GM21576 (cell line): ENCODE results near the gene PPP1R10.
"Not testable (repeated sequence)": the region's sequence is repeated elsewhere in the genome, so short reads cannot be mapped to it uniquely, and the experiment has no call there.

ENCODE experiments used
- ATAC-seq: cut with Tn5 transposase; IDR thresholded peaks from one replicate; pipeline ENCODE4 v1.9.1; 2021; ENCODE audit warnings: mild to moderate bottlenecking, moderate library complexity; ENCODE audit not compliant: unreplicated experiment

PPP1R10 gene

DNA sequence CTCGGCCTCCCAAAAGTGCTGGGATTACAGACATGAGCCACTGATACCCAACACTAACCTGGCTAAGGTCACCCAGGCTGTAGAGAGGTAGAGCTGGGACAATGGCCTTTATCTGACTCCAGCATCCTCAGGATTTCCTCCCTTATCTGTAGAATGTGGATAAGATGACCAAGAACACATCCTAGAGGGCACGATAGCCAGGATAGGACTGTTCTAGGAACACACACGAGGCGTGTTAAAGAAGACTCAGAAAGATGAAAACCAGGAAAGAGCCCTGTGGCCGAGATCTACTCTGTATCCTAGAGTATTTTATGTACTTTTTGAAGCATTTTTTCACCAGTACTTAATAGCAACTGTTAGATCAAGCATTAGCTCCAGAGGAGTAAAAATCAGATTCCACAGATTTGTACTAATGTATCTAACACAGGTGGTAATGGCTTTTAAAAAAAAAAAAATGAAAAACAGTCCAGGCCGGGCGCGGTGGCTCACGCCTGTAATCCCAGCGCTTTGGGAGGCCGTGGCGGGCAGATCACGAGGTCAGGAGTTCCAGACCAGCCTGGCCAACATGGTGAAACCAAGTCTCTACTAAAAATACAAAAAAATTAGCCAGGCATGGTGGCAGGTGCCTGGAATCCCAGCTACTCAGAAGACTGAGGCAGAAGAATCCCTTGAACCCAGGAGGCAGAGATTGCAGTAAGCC, 17.3 kb downstream of the PPP1R10 start:
- no peak for ATAC-seq

DNA sequence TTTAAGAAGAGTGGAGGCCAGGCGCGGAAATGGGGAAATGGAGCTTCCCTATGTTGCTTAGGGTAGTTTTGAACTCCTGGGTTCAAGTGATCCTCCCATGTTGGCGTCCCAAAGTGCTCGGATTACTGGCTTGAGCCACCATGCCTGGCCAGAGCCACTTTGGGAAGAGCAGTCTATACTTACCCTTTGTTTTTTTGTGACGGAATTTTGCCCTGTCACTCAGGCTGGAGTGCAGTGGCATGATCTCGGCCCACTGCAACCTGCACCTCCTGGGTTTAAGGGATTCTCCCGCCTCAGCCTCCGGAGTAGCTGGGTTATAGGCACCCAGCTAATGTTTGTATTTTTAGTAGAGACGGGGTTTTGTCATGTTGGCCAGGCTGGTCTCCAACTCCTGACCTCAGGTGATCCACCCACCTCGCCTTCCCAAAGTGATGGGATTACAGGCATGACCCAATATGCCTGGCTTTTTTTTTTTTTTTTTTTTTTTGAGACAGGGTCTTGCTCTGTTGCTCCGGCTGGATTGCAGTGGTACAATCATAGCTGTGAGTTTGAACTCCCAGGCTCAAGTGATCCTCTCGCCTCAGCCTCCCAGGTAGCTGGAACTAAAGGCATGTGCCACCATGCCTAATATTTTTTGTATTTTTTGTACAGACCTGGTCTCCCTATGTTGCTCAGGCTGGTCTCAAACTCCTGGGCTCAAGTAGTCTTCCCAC, 18.0 kb downstream of the PPP1R10 start:
- no peak for ATAC-seq

DNA sequence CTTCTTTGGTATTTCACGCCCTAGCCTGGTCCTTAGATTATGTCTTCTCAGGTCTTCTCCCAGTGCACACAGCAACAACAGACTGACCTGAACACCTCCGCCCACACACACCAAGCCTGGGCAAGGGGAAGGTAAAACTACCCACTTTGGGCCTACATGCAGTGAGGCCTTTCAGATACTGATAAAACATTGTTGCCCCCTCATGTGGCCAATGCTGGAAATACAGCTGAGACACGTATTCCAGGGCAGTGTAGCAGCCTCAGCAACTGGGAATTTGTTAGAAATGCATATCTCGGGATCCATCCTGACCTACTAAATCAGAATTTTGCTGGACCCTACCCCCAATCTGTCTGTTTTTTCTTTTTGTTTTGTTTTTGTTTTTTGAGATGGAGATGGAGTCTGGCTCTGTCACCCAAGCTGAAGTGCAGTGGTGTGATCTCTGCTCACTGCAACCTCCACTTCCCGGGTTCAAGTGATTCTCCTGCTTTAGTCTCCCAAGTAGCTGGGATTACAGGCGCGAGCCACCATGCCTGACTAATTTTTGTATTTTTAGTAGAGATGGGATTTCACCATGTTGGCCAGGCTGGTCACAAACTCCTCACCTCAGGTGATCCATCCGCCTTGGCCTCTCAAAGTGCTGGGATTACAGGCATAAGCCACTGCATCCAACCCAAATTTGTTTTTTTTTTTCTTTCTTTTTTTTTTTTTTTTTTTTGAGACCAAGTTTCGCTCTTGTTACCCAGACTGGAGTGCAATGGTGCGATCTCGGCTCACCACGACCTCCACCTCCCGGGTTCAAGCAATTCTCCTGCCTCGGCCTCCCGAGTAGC, 19.5 kb downstream of the PPP1R10 start:
- not testable (repeated sequence) for ATAC-seq

DNA sequence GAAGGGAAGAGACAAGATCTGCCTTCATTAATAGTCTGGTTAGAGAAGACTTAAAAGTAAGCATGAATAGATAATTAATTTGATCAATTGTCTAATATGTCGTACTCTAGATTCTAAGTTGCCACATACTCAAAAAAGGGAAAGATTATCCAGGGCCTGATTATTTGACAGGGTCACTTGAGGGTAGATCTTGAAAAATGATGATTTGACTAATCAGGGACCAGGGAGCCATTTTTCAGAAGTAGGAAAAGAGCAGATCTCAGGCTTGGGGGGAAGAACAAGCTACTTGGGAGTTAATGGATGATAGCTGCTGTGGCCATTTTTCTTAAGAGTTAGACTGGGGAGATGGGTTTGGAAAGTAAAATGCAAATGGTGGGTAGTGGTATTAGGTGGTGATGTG, 24.8 kb downstream of the PPP1R10 start:
- no peak for ATAC-seq

DNA sequence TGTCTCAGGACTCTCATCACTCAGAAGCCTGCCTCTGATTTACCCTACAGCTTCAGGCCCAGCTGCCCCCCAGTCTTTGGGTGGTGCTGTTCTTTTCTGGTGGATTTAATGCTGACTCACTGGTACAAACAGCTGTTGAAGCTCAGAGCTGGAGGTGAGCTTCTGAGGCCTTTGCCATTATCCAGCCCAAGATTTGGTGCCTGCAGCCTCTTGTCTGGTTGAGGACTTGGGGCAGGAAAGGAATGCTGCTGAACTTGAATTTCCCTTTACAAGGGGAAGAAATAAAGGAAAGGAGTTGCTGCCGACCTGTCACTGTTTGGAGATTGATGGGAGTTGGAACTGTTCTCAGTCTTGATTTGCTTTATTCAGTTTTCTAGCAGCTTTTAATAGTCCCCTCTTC, 26.0 kb downstream of the PPP1R10 start:
- ATAC-seq: no peak

DNA sequence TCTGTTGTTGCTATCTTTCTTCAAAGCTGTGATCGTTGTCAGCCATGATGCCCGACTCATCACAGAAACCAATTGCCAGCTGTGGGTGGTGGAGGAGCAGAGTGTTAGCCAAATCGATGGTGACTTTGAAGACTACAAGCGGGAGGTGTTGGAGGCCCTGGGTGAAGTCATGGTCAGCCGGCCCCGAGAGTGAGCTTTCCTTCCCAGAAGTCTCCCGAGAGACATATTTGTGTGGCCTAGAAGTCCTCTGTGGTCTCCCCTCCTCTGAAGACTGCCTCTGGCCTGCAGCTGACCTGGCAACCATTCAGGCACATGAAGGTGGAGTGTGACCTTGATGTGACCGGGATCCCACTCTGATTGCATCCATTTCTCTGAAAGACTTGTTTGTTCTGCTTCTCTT, 26.5 kb downstream of the PPP1R10 start:
- ATAC-seq: no peak

DNA sequence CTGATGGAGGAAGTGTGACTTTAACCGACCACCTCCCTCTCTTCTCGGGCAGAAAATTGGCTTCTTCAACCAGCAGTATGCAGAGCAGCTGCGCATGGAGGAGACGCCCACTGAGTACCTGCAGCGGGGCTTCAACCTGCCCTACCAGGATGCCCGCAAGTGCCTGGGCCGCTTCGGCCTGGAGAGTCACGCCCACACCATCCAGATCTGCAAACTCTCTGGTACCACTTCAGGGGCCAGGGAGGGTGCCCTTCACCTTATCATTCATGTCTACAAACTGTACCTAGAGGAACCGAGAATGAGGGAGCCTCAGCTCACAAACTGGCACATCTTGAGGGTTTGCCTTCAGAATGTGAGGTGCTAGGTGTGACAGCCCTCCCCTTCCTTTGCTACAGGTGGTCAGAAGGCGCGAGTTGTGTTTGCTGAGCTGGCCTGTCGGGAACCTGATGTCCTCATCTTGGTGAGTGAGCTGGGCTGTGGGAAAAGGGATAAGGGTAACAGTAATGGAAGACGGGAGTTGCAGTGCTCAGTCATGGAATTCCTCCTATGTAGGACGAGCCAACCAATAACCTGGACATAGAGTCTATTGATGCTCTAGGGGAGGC, 27.2 kb downstream of the PPP1R10 start:
- ATAC-seq: no peak

DNA sequence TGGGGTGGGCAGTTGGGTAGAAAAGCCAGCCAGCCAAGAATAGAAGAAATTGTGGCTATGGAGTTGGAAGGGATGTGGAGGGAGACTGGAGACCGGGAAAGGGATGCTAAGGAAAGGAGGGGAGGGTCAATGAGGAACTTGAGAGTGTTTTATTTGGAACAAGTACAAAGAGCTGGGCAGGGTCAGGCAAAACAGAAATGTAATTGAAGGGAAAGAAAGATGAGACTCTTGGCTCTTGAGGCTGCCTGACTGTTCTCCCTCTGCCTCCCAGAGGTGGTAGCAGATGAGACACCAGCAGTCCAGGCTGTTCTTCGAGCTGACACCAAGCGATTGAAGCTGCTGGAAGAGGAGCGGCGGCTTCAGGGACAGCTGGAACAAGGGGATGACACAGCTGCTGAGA, 33.1 kb downstream of the PPP1R10 start:
- no peak for ATAC-seq

DNA sequence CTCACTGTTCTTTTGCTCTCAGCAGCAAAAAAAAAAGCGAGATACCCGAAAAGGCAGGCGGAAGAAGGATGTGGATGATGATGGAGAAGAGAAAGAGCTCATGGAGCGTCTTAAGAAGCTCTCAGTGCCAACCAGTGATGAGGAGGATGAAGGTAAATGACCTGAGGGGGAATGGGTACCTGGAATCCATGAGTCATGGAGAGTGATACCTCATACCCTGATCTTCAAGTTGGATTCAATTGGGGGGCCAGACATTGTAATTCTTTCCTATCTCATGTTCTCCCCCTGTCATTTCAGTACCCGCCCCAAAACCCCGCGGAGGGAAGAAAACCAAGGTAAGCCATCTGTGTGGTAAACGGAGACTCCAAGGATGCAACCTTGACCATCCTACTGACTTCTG, 39.0 kb downstream of the PPP1R10 start:
- no peak for ATAC-seq

DNA sequence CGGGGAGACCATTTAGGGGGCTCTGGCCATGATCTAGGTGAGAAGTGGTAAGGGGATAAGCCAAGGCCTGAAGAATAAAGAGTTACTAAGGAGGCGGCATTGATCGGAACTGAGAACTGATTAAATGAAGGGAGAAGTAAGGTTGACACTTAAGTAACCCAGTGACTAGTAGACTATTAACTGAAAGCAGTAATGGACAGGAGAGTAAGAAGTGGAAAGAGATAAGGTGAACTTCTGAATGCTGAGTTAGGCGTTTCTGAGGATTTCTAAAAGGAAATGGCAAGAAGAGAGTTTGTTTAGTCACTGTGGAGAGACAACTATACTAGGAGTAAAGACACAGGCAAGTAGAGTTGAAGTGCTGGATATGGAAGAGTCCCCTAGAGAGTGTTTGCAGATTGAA, 43.9 kb downstream of the PPP1R10 start:
- no peak for ATAC-seq

DNA sequence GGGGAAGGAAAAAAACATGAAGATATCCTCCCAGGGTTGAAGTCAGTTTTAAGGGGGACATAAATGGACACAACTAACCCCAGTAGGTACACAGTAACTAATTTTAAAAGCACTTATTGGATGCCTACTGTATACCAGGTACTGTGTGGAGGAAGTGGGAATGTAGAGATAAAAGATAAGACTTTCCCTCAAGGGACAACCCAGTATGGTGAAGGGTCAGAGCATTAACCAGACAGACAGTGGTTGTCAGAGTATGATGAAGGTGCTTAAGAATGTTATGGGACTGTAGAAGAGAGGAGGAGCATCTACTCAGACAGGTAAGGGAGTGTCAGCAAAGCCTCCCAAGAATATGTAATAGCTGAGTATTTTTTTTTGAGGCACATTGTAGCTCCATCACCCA, 44.9 kb downstream of the PPP1R10 start:
- no peak for ATAC-seq

DNA sequence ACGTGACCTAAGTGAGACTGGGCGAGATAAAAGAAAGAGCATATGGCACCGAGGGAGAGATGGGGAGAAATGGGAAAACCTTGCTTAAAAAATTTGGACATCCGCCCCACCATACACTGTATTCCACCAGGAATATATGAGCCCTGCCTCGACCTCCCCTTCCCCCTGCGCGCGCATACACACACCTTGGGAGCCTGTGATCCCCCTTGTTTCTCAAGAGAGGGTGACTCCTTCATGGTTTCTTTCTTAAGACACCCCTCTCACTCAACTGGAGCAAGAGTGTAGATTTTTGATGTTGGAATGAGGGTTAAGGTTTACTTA, 45.3 kb downstream of the PPP1R10 start:
- ATAC-seq: no peak

DNA sequence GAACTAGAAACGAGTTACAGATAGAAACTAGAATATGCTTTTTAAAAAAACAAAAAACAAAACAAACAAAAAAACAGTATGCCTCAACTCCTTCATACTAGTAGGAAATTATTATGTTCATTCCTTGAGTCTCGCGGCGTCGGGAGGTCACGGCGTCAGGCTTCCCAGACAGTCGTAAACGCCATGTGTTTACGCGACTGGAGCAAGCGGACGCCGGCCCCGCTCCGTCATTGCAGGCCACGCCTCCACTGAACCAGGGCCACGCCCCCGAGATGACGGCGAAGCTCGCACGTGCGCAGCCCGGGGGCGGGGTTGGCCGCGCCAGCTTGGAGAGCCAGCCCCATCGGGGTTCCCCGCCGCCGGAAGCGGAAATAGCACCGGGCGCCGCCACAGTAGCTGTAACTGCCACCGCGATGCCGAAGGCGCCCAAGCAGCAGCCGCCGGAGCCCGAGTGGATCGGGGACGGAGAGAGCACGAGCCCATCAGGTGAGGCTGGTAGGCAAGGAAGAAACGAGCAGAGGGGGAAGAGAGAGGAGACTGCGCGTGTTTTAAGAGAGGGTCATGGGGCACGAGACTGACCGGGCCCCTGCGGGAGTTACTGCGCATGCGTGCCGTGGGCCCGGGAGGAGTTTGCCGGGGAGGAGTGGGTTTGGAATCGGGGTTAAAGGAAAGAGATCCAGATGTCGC, 45.8 kb downstream of the PPP1R10 start, which contains the start of gene ABCF1:
ABCF1 (plus strand) TSS at position 368 of the 687 bp plus-strand sequence; CDS start at position 414, 46 bp downstream.
- peak; percentile 91 for ATAC-seq

DNA sequence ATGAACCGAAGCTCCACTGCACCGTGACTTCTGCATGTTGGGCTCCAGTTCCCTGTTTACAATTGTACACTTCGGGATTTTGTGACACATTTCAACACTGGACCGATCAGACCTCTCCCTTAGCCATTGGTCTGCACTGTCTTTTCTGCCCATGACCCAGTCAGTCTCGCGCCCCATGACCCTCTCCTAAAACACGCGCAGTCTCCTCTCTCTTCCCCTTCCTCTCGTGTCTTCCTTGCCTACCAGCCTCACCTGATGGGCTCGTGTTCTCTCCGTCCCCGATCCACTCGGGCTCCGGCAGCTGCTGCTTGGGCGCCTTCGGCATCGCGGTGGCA, 46.3 kb downstream of the PPP1R10 start:
- peak; percentile 7 for ATAC-seq

DNA sequence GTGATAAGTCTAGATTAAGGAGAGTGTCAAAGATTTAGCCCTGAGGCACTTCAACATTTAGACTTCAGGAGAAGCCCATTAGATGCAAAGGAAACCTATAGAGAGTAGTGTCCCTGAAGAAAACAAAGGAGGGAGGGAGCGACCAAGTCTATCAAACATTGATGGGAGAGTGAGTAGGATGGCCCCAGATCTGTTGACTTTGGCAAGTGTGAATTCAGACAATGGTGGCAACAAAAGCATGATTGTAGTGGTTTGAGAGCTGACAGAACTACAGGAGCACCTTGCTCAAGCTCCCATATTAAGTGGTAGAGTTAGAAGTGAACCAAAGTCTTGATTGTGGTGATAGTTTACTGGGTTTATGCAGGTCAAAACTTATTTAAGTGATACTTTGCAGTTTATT, 46.8 kb downstream of the PPP1R10 start:
- ATAC-seq: no peak

DNA sequence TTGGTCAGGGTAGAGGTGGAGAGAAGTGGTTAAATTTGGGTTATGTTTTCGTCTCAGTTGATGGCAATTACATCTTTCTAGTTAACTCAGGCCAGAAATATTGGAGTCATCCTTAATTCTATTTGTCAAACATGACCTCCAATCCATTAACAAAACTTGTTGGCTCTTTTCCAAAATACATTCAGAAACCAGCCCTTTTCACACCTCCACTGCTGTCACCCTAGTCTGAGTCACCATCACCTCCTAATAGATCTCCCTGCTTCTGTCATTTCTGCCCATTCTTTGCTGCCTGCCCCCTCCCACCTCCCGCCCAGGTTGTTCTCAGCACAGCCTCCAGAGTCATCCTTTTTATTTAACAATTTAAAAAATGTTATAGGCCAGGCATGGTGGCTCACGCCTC, 48.8 kb downstream of the PPP1R10 start:
- ATAC-seq: no peak

DNA sequence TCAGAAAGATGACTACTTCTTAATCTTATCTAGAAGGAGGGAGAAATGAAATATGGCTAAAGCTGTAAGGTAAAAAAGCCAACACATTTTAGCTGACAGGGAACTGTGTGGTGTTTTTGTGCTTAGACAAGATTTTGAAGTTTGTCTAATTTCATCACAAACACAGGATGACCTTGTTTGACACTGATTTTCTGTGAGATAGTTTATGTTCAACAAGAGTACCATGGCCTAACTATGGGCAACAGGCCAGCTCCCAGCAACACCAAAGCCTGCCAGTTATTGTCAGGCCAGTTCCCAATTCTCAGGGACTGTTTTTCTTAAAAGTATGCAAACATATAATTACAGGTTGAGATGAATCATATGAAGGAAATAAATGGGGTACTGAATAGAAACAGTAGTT, 51.3 kb downstream of the PPP1R10 start:
- no peak for ATAC-seq

DNA sequence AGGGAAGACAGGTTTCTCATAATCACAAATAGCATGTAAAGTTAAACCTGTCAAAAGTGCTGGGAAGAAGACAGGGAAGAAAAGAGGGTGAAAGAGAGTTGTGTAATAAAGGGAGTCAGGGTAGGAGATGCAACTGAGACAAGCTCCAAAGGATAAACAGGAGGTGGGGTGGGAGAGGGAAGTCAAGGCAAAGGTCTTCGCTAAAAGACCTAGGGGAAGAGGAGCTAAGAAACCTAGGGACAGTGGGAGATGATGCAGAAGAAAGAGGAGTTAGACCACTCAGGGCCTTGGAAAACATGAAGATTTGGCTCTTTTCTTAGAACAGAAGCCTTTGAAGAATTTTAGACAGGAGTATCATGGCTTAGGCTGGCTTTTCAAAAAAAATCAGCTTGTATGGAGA, 52.9 kb downstream of the PPP1R10 start:
- no peak for ATAC-seq

DNA sequence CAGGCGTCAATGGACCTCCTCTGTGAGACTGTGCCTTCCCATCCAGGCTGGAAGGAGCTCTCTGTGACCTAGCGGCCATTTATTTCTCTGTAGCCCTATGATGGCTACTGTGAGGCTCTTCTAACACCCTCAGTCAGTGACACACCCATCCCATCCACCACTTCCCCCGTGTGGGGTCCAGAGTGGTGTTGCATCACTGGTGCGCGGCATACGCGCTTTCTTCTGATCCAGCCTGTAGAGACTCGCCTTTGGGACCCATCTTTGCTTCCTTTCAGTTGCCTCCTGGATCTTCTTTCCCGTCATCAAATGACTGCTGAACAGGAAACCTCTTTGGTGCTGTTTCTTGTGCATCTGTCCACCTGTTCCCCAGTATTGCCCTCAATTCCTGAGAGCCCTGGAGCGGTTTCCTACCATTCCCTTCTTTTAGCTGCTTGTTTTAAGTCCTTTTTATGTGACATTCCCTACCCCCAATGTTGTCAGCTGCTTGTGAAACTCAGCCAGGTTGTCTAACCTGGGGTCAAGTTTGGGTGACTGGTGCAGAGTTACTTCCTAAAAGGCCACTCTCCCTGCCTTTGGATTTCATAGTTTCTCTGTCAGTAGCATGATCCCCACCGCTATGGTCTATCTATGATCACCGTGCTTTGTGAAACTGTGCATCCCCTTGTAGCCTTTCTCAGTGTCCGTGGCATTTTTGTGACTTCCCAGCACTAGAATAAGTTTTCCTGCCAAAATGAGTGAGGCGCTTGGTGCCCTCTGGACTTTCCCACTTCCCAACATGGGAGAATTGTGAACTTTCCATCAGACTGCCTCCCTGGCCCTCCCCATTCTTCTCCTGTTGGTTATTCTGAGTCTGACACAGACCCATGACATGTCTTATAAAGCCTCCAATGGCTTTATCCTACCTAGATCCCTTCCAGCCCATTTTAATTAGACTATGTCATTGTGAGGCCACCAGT, 54.3 kb downstream of the PPP1R10 start:
- ATAC-seq: no peak

DNA sequence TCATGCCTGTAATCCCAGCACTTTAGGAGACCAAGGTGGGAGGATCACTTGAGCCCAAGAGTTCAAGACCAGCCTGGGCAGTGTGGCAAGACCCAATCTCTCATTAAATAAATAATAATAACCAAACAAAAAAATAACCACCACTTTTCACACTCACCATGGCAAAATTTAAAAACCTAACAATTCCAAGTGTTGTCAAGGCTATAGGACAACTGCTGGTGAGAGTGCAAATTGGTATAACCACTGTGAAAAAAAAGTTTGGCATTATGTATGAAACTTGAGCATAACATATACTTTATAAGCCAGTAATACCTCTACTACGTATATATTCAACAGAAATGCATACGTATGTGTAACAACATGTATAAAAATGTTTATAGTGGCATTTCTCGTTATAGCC, 56.1 kb downstream of the PPP1R10 start:
- no peak for ATAC-seq
